H9 (cell line): ENCODE measurements around the gene PLEKHO2. TPM values are rescaled to one million over a fixed set of nuclear protein-coding genes. Genes with fewer than 3 reads are reported as not detected.

Source experiments
- DNase-seq: peaks from one replicate; pipeline ENCODE4 v3.0.0-alpha.2; 2017
- H2AFZ ChIP-seq: one replicate; pipeline ENCODE4 v1.6.1; 2013; ENCODE audit warnings: mild to moderate bottlenecking, low read length, control low read depth, moderate library complexity
- H2AK5ac ChIP-seq: 2 replicates; pipeline ENCODE4 v1.6.1; 2013; ENCODE audit warnings: low read length, control low read depth, mixed read lengths; ENCODE audit not compliant: insufficient read length
- H2BK120ac ChIP-seq: one replicate; pipeline ENCODE4 v1.6.1; 2013; ENCODE audit warnings: low read depth, mild to moderate bottlenecking, low read length, control low read depth, inconsistent platforms; ENCODE audit not compliant: poor library complexity, severe bottlenecking
- H2BK12ac ChIP-seq: 2 replicates; pipeline ENCODE4 v1.6.1; 2013; ENCODE audit warnings: low read length, control low read depth, mixed read lengths, low read depth; ENCODE audit not compliant: insufficient read length
- H2BK15ac ChIP-seq: 2 replicates; pipeline ENCODE4 v1.6.1; 2013; ENCODE audit warnings: low read depth, low read length, control low read depth
- H2BK20ac ChIP-seq: one replicate; pipeline ENCODE4 v1.6.1; 2013; ENCODE audit warnings: low read depth, mild to moderate bottlenecking, low read length, control low read depth, inconsistent platforms; ENCODE audit not compliant: poor library complexity, severe bottlenecking
- H2BK5ac ChIP-seq: 2 replicates; pipeline ENCODE4 v1.6.1; 2013; ENCODE audit warnings: low read length, control low read depth, mixed read lengths; ENCODE audit not compliant: insufficient read length
- H3K14ac ChIP-seq: 2 replicates; pipeline ENCODE4 v1.6.1; 2013; ENCODE audit warnings: low read length, control low read depth; ENCODE audit not compliant: insufficient read depth
- H3K18ac ChIP-seq: 2 replicates; pipeline ENCODE4 v1.6.1; 2013; ENCODE audit warnings: low read depth, mild to moderate bottlenecking, mixed read lengths, low read length, control low read depth; ENCODE audit not compliant: insufficient read length
- H3K23ac ChIP-seq: 2 replicates; pipeline ENCODE4 v1.6.1; 2013; ENCODE audit warnings: low read length, control low read depth, mixed read lengths, low read depth; ENCODE audit not compliant: insufficient read length
- H3K23me2 ChIP-seq: 2 replicates; pipeline ENCODE4 v1.6.1; 2013; ENCODE audit warnings: low read depth, mild to moderate bottlenecking, mixed read lengths, low read length, control low read depth; ENCODE audit not compliant: insufficient read length, poor library complexity, severe bottlenecking
- H3K27ac ChIP-seq: 2 replicates; pipeline ENCODE4 v1.5.1; 2013; ENCODE audit warnings: low read length, control low read depth, mixed read lengths, low read depth; ENCODE audit not compliant: insufficient read length
- H3K27me3 ChIP-seq: 2 replicates; pipeline ENCODE4 v1.6.1; 2013; ENCODE audit warnings: low read length, control low read depth, inconsistent platforms; ENCODE audit not compliant: insufficient read depth
- H3K4ac ChIP-seq: 2 replicates; pipeline ENCODE4 v1.6.1; 2013; ENCODE audit warnings: low read depth, mild to moderate bottlenecking, control low read depth, inconsistent platforms, low read length, moderate library complexity
- H3K4me1 ChIP-seq: 2 replicates; pipeline ENCODE4 v1.6.1; 2013; ENCODE audit warnings: low read length, control low read depth, inconsistent platforms; ENCODE audit not compliant: insufficient read depth
- H3K4me2 ChIP-seq: 2 replicates; pipeline ENCODE4 v1.6.1; 2013; ENCODE audit warnings: low read length, control low read depth, mixed read lengths; ENCODE audit not compliant: insufficient read length, insufficient read depth
- H3K56ac ChIP-seq: 2 replicates; pipeline ENCODE4 v1.6.1; 2013; ENCODE audit warnings: low read depth, mild to moderate bottlenecking, mixed read lengths, low read length, control low read depth; ENCODE audit not compliant: insufficient read length
- H3K79me1 ChIP-seq: 2 replicates; pipeline ENCODE4 v1.6.1; 2013; ENCODE audit warnings: low read depth, mild to moderate bottlenecking, moderate library complexity, low read length, control low read depth, inconsistent platforms; ENCODE audit not compliant: insufficient read depth, poor library complexity, severe bottlenecking
- H3K79me2 ChIP-seq: 2 replicates; pipeline ENCODE4 v1.6.1; 2013; ENCODE audit warnings: low read length, control low read depth, inconsistent platforms; ENCODE audit not compliant: insufficient read depth
- H3K9ac ChIP-seq: 2 replicates; pipeline ENCODE4 v1.6.1; 2013; ENCODE audit warnings: low read length, control low read depth, mixed read lengths; ENCODE audit not compliant: insufficient read length; ENCODE audit errors: extremely low read depth
- H3K9me3 ChIP-seq: one replicate; pipeline ENCODE4 v1.6.1; 2013; ENCODE audit warnings: low read depth, low read length, inconsistent platforms; ENCODE audit not compliant: control insufficient read depth
- H3T11ph ChIP-seq: one replicate; pipeline ENCODE4 v1.6.1; 2013; ENCODE audit warnings: mild to moderate bottlenecking, low read length, control low read depth, inconsistent platforms
- H4K20me1 ChIP-seq: one replicate; pipeline ENCODE4 v1.6.1; 2013; ENCODE audit not compliant: control insufficient read depth, insufficient read length, insufficient read depth
- H4K5ac ChIP-seq: 2 replicates; pipeline ENCODE4 v1.6.1; 2013; ENCODE audit warnings: low read depth, mild to moderate bottlenecking, mixed read lengths, low read length, control low read depth; ENCODE audit not compliant: insufficient read length
- H4K8ac ChIP-seq: replicated peaks from 2 replicates; pipeline ENCODE4 v1.6.1; 2013; ENCODE audit warnings: low read length, control low read depth, mixed read lengths, low read depth; ENCODE audit not compliant: insufficient read length
- H4K91ac ChIP-seq: 2 replicates; pipeline ENCODE4 v1.6.1; 2013; ENCODE audit warnings: low read depth, mild to moderate bottlenecking, moderate library complexity, mixed read lengths, low read length, control low read depth; ENCODE audit not compliant: insufficient read length
- H3K27ac Mint-ChIP-seq, 3 experiments: 2 replicates in 2 of 3; 3 replicates in 1 of 3; pipeline ENCODE4 v1.8.0; 2020 to 2021; ENCODE audit warnings: mixed read lengths in 3 of 3, mild to moderate bottlenecking in 1 of 3, moderate library complexity in 1 of 3
- H3K27me3 Mint-ChIP-seq: 2 replicates; pipeline ENCODE4 v1.8.0; 2021; ENCODE audit warnings: low read depth, mild to moderate bottlenecking, moderate library complexity, mixed read lengths
- H3K36me3 Mint-ChIP-seq, 3 experiments: 2 replicates in 2 of 3; 3 replicates in 1 of 3; pipeline ENCODE4 v1.8.0; 2020 to 2021; ENCODE audit warnings: low read depth in 3 of 3, mixed read lengths in 3 of 3; ENCODE audit not compliant: insufficient read depth in 1 of 3
- H3K4me1 Mint-ChIP-seq, 2 experiments: 2 replicates each; pipeline ENCODE4 v1.8.0; 2020; ENCODE audit warnings: mixed read lengths in 2 of 2
- H3K4me3 Mint-ChIP-seq, 2 experiments: 2 replicates in 1 of 2; 3 replicates in 1 of 2; pipeline ENCODE4 v1.8.0; 2020 to 2021; ENCODE audit warnings: mild to moderate bottlenecking in 2 of 2, mixed read lengths in 2 of 2, moderate library complexity in 1 of 2
- H3K9me3 Mint-ChIP-seq, 2 experiments: 2 replicates in 1 of 2; 3 replicates in 1 of 2; pipeline ENCODE4 v1.8.0; 2020; ENCODE audit warnings: mild to moderate bottlenecking in 2 of 2, mixed read lengths in 2 of 2, moderate library complexity in 1 of 2
- CTCF ChIP-seq: fragments of 200-600 bp; sonication (generic); conservative IDR thresholded peaks from 3 replicates; pipeline ENCODE4 v1.8.0; 2021; ENCODE audit warnings: antibody characterized with exemption, mild to moderate bottlenecking
- WGBS: extraction: QIAGEN DNeasy Blood & Tissue Kit; methylation state at CpG from one replicate; pipeline ENCODE4 v1.1.7; 2013; ENCODE audit warnings: missing lambda C conversion rate, low lambda C conversion rate, mixed read lengths; ENCODE audit not compliant: insufficient read length; ENCODE audit errors: extremely low coverage; 5-methylcytosine and 5-hydroxymethylcytosine counted together
- total RNA-seq: library from RNA; stranded (reverse); gene quantifications from 2 replicates; pipeline ENCODE4 v1.2.1, GENCODE V29; 2021

The PLEKHO2 gene
- total RNA-seq, 1 experiment from 2014 or later, result 18.1 TPM

GRCh38 chr15:64907991-64908390 is 66.3 kb downstream of the PLEKHO2 start:
- H3K9me3 Mint-ChIP-seq, result peaks cover 17 to 19% of the 10 kb centered on the region in 2 experiments
- peaks cover 27 to 29% of the 10 kb centered on the region in 2 experiments for H3K4me1 Mint-ChIP-seq
- H3T11ph ChIP-seq, result no peak overlapping the region
- no peak overlapping the region for H2BK5ac ChIP-seq
- peaks cover 12% of the 10 kb centered on the region for H3K23me2 ChIP-seq
- no peak overlapping the region for H3K4me2 ChIP-seq
- no peaks in the 10 kb centered on the region for H3K79me1 ChIP-seq
- no peak for TF ChIP-seq CTCF
- H3K4me3 Mint-ChIP-seq, result no peak overlapping the region
- no peak overlapping the region for H3K23ac ChIP-seq
- no peak overlapping the region for H3K4ac ChIP-seq
- H3K27ac ChIP-seq, result no peak overlapping the region
- no peak overlapping the region for H4K5ac ChIP-seq
- H2BK120ac ChIP-seq, result no peak overlapping the region
- peaks cover 4% of the 10 kb centered on the region for H3K9me3 ChIP-seq
- H3K27me3 ChIP-seq, result no peaks in the 10 kb centered on the region; the same call in 1 of the 2 replicates
- WGBS, result no CpG with 5 or more reads among the region's 1 CpG
- no peak overlapping the region for H2BK12ac ChIP-seq
- no peak overlapping the region for H2AFZ ChIP-seq
- H3K36me3 Mint-ChIP-seq, result peaks cover 7 to 19% (median 9%) of the 10 kb centered on the region in 3 experiments
- no peaks in the 10 kb centered on the region for H3K79me2 ChIP-seq
- no peaks in the 10 kb centered on the region for H4K20me1 ChIP-seq
- no peak overlapping the region for H2BK20ac ChIP-seq
- H3K18ac ChIP-seq, result no peak overlapping the region
- no peak overlapping the region for H2BK15ac ChIP-seq
- no peak overlapping the region for H2AK5ac ChIP-seq
- peaks cover 51% of the 10 kb centered on the region for H3K27me3 Mint-ChIP-seq
- no peak overlapping the region for H3K9ac ChIP-seq
- no peak overlapping the region for H3K56ac ChIP-seq
- no peak overlapping the region for H4K8ac ChIP-seq
- H4K91ac ChIP-seq, result no peak overlapping the region
- no peak overlapping the region for H3K14ac ChIP-seq
- DNase-seq, result no peak
- no peak overlapping the region for H3K27ac Mint-ChIP-seq
- H3K4me1 ChIP-seq, result no peaks in the 10 kb centered on the region
